SHP77 treated with DMSO at 0.1 percent for 48 hours (cell line): ENCODE results near the gene SELL.
"Not testable (repeated sequence)": the region's sequence is repeated elsewhere in the genome, so short reads cannot be mapped to it uniquely, and the experiment has no call there.

Experiments used
- DNase-seq: peaks from one replicate; lab custom pipeline; 2025; lab: John Stamatoyannopoulos, UW

The SELL gene

GRCh38 chr1:169704797-169705196 is 6.6 kb downstream of the SELL start:
- no peak for DNase-seq

- DNase-seq: no peak
These were observed 10.0 kb downstream of the SELL start for GRCh38 chr1:169701261-169702005.

- DNase-seq: no peak
These were observed 11.7 kb downstream of the SELL start for GRCh38 chr1:169699707-169700106.

GRCh38 chr1:169698976-169699375 is 12.4 kb downstream of the SELL start:
- no peak for DNase-seq

- no peak for DNase-seq
These were observed 13.7 kb downstream of the SELL start for GRCh38 chr1:169697755-169698154.

GRCh38 chr1:169696273-169697100 is 14.9 kb downstream of the SELL start:
- no peak for DNase-seq

GRCh38 chr1:169694304-169695075 is 16.9 kb downstream of the SELL start:
- no peak for DNase-seq

GRCh38 chr1:169692756-169693460 is 18.5 kb downstream of the SELL start:
- DNase-seq: no peak

GRCh38 chr1:169690489-169690888 is 20.9 kb downstream of the SELL start:
- no peak for DNase-seq

- DNase-seq: no peak
These were observed 22.0 kb downstream of the SELL start for GRCh38 chr1:169689395-169689794.

- not testable (repeated sequence) for DNase-seq
These were observed 23.0 kb downstream of the SELL start for GRCh38 chr1:169688377-169688776.

- DNase-seq: no peak
These were observed 27.8 kb downstream of the SELL start for GRCh38 chr1:169683661-169684060.

GRCh38 chr1:169683168-169683567 is 28.3 kb downstream of the SELL start:
- DNase-seq: not testable (repeated sequence)

GRCh38 chr1:169682071-169682470 is 29.3 kb downstream of the SELL start:
- DNase-seq: no peak

GRCh38 chr1:169681140-169681539 is 30.3 kb downstream of the SELL start:
- DNase-seq: no peak

GRCh38 chr1:169680377-169681019 is 30.9 kb downstream of the SELL start:
- no peak for DNase-seq

- DNase-seq: no peak
These were observed 31.7 kb downstream of the SELL start for GRCh38 chr1:169679692-169680091.

- DNase-seq: no peak
These were observed 35.4 kb downstream of the SELL start for GRCh38 chr1:169676001-169676400.

- no peak for DNase-seq
These were observed 40.6 kb downstream of the SELL start for GRCh38 chr1:169670836-169671235.

- DNase-seq: not testable (repeated sequence)
These were observed 41.2 kb downstream of the SELL start for GRCh38 chr1:169670244-169670643.
